DMS114 treated with DMSO at 0.1 percent for 48 hours (cell line): ENCODE data around the gene GABRR2.
"Not testable (repeated sequence)": the region's sequence is repeated elsewhere in the genome, so short reads cannot be mapped to it uniquely, and the experiment has no call there.

ENCODE experiments used
- DNase-seq: peaks from one replicate; lab custom pipeline; 2025; ENCODE audit not compliant: unreplicated experiment; lab: John Stamatoyannopoulos, UW

The GABRR2 gene

GRCh38 chr6:89295116-89295515 is 20.0 kb downstream of the GABRR2 start:
- not testable (repeated sequence) for DNase-seq

- no peak for DNase-seq
Measured at GRCh38 chr6:89291256-89291819, 23.8 kb downstream of the GABRR2 start.

GRCh38 chr6:89290401-89291155 is 24.5 kb downstream of the GABRR2 start:
- no peak for DNase-seq

- no peak for DNase-seq
Measured at GRCh38 chr6:89289710-89290109, 25.4 kb downstream of the GABRR2 start.

- no peak for DNase-seq
Measured at GRCh38 chr6:89287351-89288028, 27.6 kb downstream of the GABRR2 start.

GRCh38 chr6:89286516-89286915 is 28.6 kb downstream of the GABRR2 start:
- no peak for DNase-seq

- DNase-seq = no peak
Measured at GRCh38 chr6:89284963-89285735, 29.9 kb downstream of the GABRR2 start.

GRCh38 chr6:89284081-89284480 is 31.0 kb downstream of the GABRR2 start:
- DNase-seq = no peak

GRCh38 chr6:89282749-89283148 is 32.4 kb downstream of the GABRR2 start:
- DNase-seq = no peak

GRCh38 chr6:89281779-89282246 is 33.3 kb downstream of the GABRR2 start:
- DNase-seq = no peak

- DNase-seq = no peak
Measured at GRCh38 chr6:89278956-89279355, 36.1 kb downstream of the GABRR2 start.

GRCh38 chr6:89275900-89276299 is 39.2 kb downstream of the GABRR2 start:
- no peak for DNase-seq

- no peak for DNase-seq
Measured at GRCh38 chr6:89273816-89274215, 41.3 kb downstream of the GABRR2 start.

- no peak for DNase-seq
Measured at GRCh38 chr6:89272596-89272995, 42.5 kb downstream of the GABRR2 start.

GRCh38 chr6:89270951-89271721 is 44.0 kb downstream of the GABRR2 start:
- no peak for DNase-seq

- DNase-seq = no peak
Measured at GRCh38 chr6:89269981-89270380, 45.1 kb downstream of the GABRR2 start.

- DNase-seq = no peak
Measured at GRCh38 chr6:89269252-89269651, 45.8 kb downstream of the GABRR2 start.

- no peak for DNase-seq
Measured at GRCh38 chr6:89268776-89269175, 46.3 kb downstream of the GABRR2 start.

- DNase-seq = no peak
Measured at GRCh38 chr6:89267918-89268317, 47.2 kb downstream of the GABRR2 start.

GRCh38 chr6:89264296-89264695 is 50.8 kb downstream of the GABRR2 start:
- no peak for DNase-seq

- DNase-seq = no peak
Measured at GRCh38 chr6:89260832-89261231, 54.3 kb downstream of the GABRR2 start.
